IMR-90 (cell line): ENCODE data around the gene PCDH20. TPM values are rescaled to one million over a fixed set of nuclear protein-coding genes. Genes with fewer than 3 reads are reported as not detected.

ENCODE experiments used
- ATAC-seq: fragments of 200-7000 bp; cut with Tn5 transposase; 2 replicates; pipeline ENCODE4 v1.9.1; 2020; ENCODE audit warnings: low read depth, mild to moderate bottlenecking, moderate library complexity
- BruUV-seq: library from RNA; stranded (reverse); fragments of 400-500 nt; replicated peaks from 2 replicates; lab custom pipeline; 2021; lab: Mats Ljungman, UMichigan
- CTCF ChIA-PET: fragments of 300-600 bp; formaldehyde crosslinking; extraction: SDS; loops from one replicate; lab custom pipeline; 2021; ENCODE audit warnings: antibody characterized with exemption; lab: Yijun Ruan, JAX
- POLR2A ChIA-PET: fragments of 300-600 bp; sonication (Branson Sonifier 250); formaldehyde crosslinking; loops from one replicate; lab custom pipeline; 2022; ENCODE audit warnings: antibody characterized with exemption; ENCODE audit not compliant: unreplicated experiment; lab: Charles Lee
- DNase-seq: peaks from one replicate; pipeline ENCODE4 v3.0.0; 2013
- H2AFZ ChIP-seq: replicated peaks from 2 replicates; pipeline ENCODE3; 2013; ENCODE audit warnings: low read length, mild to moderate bottlenecking; ENCODE audit not compliant: poor library complexity
- H2AK5ac ChIP-seq: 2 replicates; pipeline ENCODE4 v1.6.1; 2013; ENCODE audit warnings: low read depth, low read length, inconsistent platforms
- H2AK9ac ChIP-seq: replicated peaks from 2 replicates; pipeline ENCODE3; 2013; ENCODE audit warnings: mild to moderate bottlenecking, low read depth, low read length, moderate library complexity; ENCODE audit not compliant: poor library complexity
- H2BK120ac ChIP-seq: 2 replicates; pipeline ENCODE4 v1.6.1; 2013; ENCODE audit warnings: low read depth, low read length, inconsistent platforms
- H2BK15ac ChIP-seq: 3 replicates; pipeline ENCODE4 v1.6.1; 2013; ENCODE audit warnings: low read depth, low read length, inconsistent platforms
- H2BK20ac ChIP-seq: 2 replicates; pipeline ENCODE4 v1.6.1; 2013; ENCODE audit warnings: low read depth, mild to moderate bottlenecking, inconsistent platforms, low read length, moderate library complexity
- H2BK5ac ChIP-seq: 2 replicates; pipeline ENCODE4 v1.6.1; 2013; ENCODE audit warnings: mild to moderate bottlenecking, low read depth, low read length, inconsistent platforms; ENCODE audit not compliant: poor library complexity, severe bottlenecking
- H3K14ac ChIP-seq: replicated peaks from 2 replicates; pipeline ENCODE4 v1.6.1; 2013; ENCODE audit warnings: low read depth, low read length, inconsistent platforms
- H3K18ac ChIP-seq: 2 replicates; pipeline ENCODE4 v1.6.1; 2013; ENCODE audit warnings: low read depth, low read length, control low read depth
- H3K23ac ChIP-seq: 2 replicates; pipeline ENCODE4 v1.6.1; 2013; ENCODE audit warnings: low read depth, low read length, inconsistent platforms
- H3K27ac ChIP-seq: 2 replicates; pipeline ENCODE4 v1.5.1; 2013; ENCODE audit warnings: mild to moderate bottlenecking, control low read depth, low read length; ENCODE audit not compliant: insufficient read depth
- H3K27me3 ChIP-seq: 2 replicates; pipeline ENCODE4 v1.6.1; 2013; ENCODE audit warnings: low read length; ENCODE audit not compliant: control insufficient read depth, insufficient read depth
- H3K36me3 ChIP-seq: 2 replicates; pipeline ENCODE4 v1.6.1; 2013; ENCODE audit warnings: low read length, mixed read lengths; ENCODE audit not compliant: control insufficient read depth, insufficient read depth
- H3K4ac ChIP-seq: 2 replicates; pipeline ENCODE4 v1.6.1; 2013; ENCODE audit warnings: low read depth, low read length, inconsistent platforms
- H3K4me1 ChIP-seq: 2 replicates; pipeline ENCODE4 v1.6.1; 2013; ENCODE audit warnings: low read length, mixed read lengths; ENCODE audit not compliant: control insufficient read depth, insufficient read depth
- H3K4me2 ChIP-seq: 2 replicates; pipeline ENCODE4 v1.6.1; 2013; ENCODE audit warnings: low read depth, mild to moderate bottlenecking, control low read depth, low read length, moderate library complexity
- H3K4me3 ChIP-seq: 2 replicates; pipeline ENCODE4 v1.5.1; 2013; ENCODE audit warnings: low read depth, mild to moderate bottlenecking, control low read depth, low read length, moderate library complexity; ENCODE audit not compliant: insufficient read depth
- H3K56ac ChIP-seq: 2 replicates; pipeline ENCODE4 v1.6.1; 2013; ENCODE audit warnings: low read length, inconsistent platforms; ENCODE audit not compliant: insufficient read depth; ENCODE audit errors: extremely low read depth
- H3K79me1 ChIP-seq, 2 experiments: 2 replicates each; pipeline ENCODE4 v1.6.1; 2013; ENCODE audit warnings: low read length in 2 of 2, inconsistent platforms in 1 of 2, low read depth in 1 of 2
- H3K9ac ChIP-seq: 2 replicates; pipeline ENCODE4 v1.6.1; 2013; ENCODE audit warnings: low read depth, low read length, control low read depth
- H3K9me1 ChIP-seq: 2 replicates; pipeline ENCODE4 v1.6.1; 2013; ENCODE audit warnings: low read length, inconsistent platforms; ENCODE audit not compliant: insufficient read depth
- H3K9me3 ChIP-seq: 2 replicates; pipeline ENCODE4 v1.6.1; 2013; ENCODE audit warnings: low read length; ENCODE audit not compliant: control insufficient read depth, insufficient read depth
- H4K20me1 ChIP-seq: 2 replicates; pipeline ENCODE4 v1.6.1; 2013; ENCODE audit warnings: low read length, inconsistent platforms; ENCODE audit not compliant: insufficient read depth
- H4K5ac ChIP-seq: 2 replicates; pipeline ENCODE4 v1.6.1; 2013; ENCODE audit warnings: mild to moderate bottlenecking, low read depth, low read length, control low read depth
- H4K8ac ChIP-seq, 2 experiments: 2 replicates each; pipeline ENCODE4 v1.6.1; 2013; ENCODE audit warnings: low read depth in 2 of 2, low read length in 2 of 2, control low read depth in 1 of 2, inconsistent platforms in 1 of 2
- H4K91ac ChIP-seq: 2 replicates; pipeline ENCODE4 v1.6.1; 2013; ENCODE audit warnings: low read depth, low read length, inconsistent platforms; ENCODE audit not compliant: insufficient read depth
- BHLHE40 ChIP-seq: fragments of 150-350 bp; IDR thresholded peaks from 2 replicates; pipeline ENCODE4 v1.6.1; 2016; ENCODE audit warnings: mild to moderate bottlenecking, low read depth, low read length
- CHD1 ChIP-seq: IDR thresholded peaks from 2 replicates; pipeline ENCODE4 v1.6.1; 2012; ENCODE audit warnings: low read depth, low read length, improper control_type of control experiment
- ELK1 ChIP-seq: fragments of 150-350 bp; IDR thresholded peaks from 2 replicates; pipeline ENCODE4 v1.6.1; 2016; ENCODE audit warnings: low read depth, mild to moderate bottlenecking, low read length, moderate library complexity, borderline replicate concordance
- RAD21 ChIP-seq: IDR thresholded peaks from 2 replicates; pipeline ENCODE4 v1.6.1; 2012; ENCODE audit warnings: low read length, improper control_type of control experiment
- SMC3 ChIP-seq: fragments of 150-350 bp; IDR thresholded peaks from 2 replicates; pipeline ENCODE4 v1.6.1; 2016; ENCODE audit warnings: low read depth, mild to moderate bottlenecking, antibody characterized with exemption, low read length, moderate library complexity
- WGBS, 2 experiments: methylation state at CpG; one replicate each; pipeline versions ENCODE4 v1.1.5 to v1.1.7; 2013; ENCODE audit warnings: missing lambda C conversion rate in 2 of 2; ENCODE audit not compliant: insufficient read length in 1 of 2; ENCODE audit errors: extremely low coverage in 2 of 2; 5-methylcytosine and 5-hydroxymethylcytosine counted together
- dilution Hi-C: fragments of 300-500 bp; cut with HindIII; formaldehyde crosslinking; loops from one replicate; pipeline ENCODE4 v1.14.3; 2018; ENCODE audit warnings: low sequenced_read_pairs; ENCODE audit not compliant: unreplicated experiment
- in situ Hi-C: fragments of 300-500 bp; cut with MboI; formaldehyde crosslinking; loops from 3 replicates; pipeline ENCODE4 v1.14.3; 2019; ENCODE audit warnings: low sequenced_read_pairs, inconsistent platforms, mixed read lengths
- intact Hi-C: fragments of 100-400 bp; cut with micrococcal nuclease; formaldehyde crosslinking; loops from 2 replicates; pipeline ENCODE4 v1.10.0; 2022
- polyA plus RNA-seq, 3 experiments: library from polyadenylated mRNA; depleted of rRNA; stranded (reverse); fragments of >200 nt; gene quantifications; 2 replicates each; pipeline ENCODE4 v1.2.3, GENCODE V29; 2012; ENCODE audit warnings: low replicate concordance in 1 of 3
- total RNA-seq: library from RNA; depleted of rRNA; stranded (reverse); fragments of >200 nt; gene quantifications from 2 replicates; pipeline ENCODE4 v1.2.3, GENCODE V29; 2012
- TF ChIP-seq, protein P1 (sequence below): fragments of 150-350 bp; IDR thresholded peaks from 2 replicates; pipeline ENCODE4 v1.6.1; 2017; ENCODE audit warnings: mild to moderate bottlenecking, antibody characterized with exemption, low read length, low read depth

PCDH20 gene
- total and polyA plus RNA-seq, 2 of the 4 experiments (the other 2 are of a cell fraction), result not detected

- no peak overlapping the region for H2BK20ac ChIP-seq
- DNase-seq (no peak), ATAC-seq (no peak)
- no peak overlapping the region for H2BK5ac ChIP-seq
- H3K9me3 ChIP-seq, result no peaks in the 10 kb centered on the region
- intact Hi-C loops, result no loop called here
- no peaks in the 10 kb centered on the region for H3K4me1 ChIP-seq
- no peak overlapping the region for H3K9ac ChIP-seq
- in situ Hi-C loops, result loop anchor here (10.0 kb wide), 2 partner anchors 789 to 959 kb away; no protein-coding TSS in a partner anchor
- H3K23ac ChIP-seq, result no peak overlapping the region
- no peak overlapping the region for H2BK120ac ChIP-seq
- H3K36me3 ChIP-seq, result no peaks in the 10 kb centered on the region
- H4K8ac ChIP-seq, result no peak overlapping the region
- H2BK15ac ChIP-seq, result no peak overlapping the region
- no peak overlapping the region for H3K4me3 ChIP-seq
- H3K56ac ChIP-seq, result no peak overlapping the region
- POLR2A ChIA-PET, result no interaction called here
- H4K5ac ChIP-seq, result no peak overlapping the region
- H3K79me1 ChIP-seq, result no peaks in the 10 kb centered on the region
- H3K4me2 ChIP-seq, result no peak overlapping the region
- no peak overlapping the region for H2AK9ac ChIP-seq
- WGBS, 2 experiments, result 0% methylated on average over 3 of the region's 41 CpGs; no CpG with 5 or more reads in 1 of the 2 experiments
- no peak overlapping the region for H3K27ac ChIP-seq
- no peak overlapping the region for H3K4ac ChIP-seq
- TF ChIP-seq SMC3 (no peak), RAD21 (no peak), ELK1 (no peak), BHLHE40 (no peak), CHD1 (no peak)
- TF ChIP-seq, protein P1, sequence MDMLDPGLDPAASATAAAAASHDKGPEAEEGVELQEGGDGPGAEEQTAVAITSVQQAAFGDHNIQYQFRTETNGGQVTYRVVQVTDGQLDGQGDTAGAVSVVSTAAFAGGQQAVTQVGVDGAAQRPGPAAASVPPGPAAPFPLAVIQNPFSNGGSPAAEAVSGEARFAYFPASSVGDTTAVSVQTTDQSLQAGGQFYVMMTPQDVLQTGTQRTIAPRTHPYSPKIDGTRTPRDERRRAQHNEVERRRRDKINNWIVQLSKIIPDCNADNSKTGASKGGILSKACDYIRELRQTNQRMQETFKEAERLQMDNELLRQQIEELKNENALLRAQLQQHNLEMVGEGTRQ, result no peak
- no peaks in the 10 kb centered on the region for H4K20me1 ChIP-seq
- dilution Hi-C loops, result no loop called here
- no peak overlapping the region for H4K91ac ChIP-seq
- H3K27me3 ChIP-seq, result peaks cover 6% of the 10 kb centered on the region; the same call in 1 of the 2 replicates
- H3K9me1 ChIP-seq, result no peaks in the 10 kb centered on the region
- H2AFZ ChIP-seq, result no peak overlapping the region
- H3K18ac ChIP-seq, result no peak overlapping the region
- H3K14ac ChIP-seq, result no peak overlapping the region
- CTCF ChIA-PET, result no interaction called here
- BruUV-seq, result no TSS peak
- H2AK5ac ChIP-seq, result no peak overlapping the region
These were observed 1.8 kb downstream of the PCDH20 start for GRCh38 chr13:61413572-61414535.
